Heart right ventricle (tissue), 16 donors: ENCODE results near the gene FCHO1. TPM values are rescaled to one million over a fixed set of nuclear protein-coding genes. Genes with fewer than 3 reads are reported as not detected.

Experiments
- ATAC-seq, 8 donors: fragments of 200-7000 bp; cut with Tn5 transposase; one replicate each; pipeline ENCODE4 v1.9.1; 2020; ENCODE audit warnings: mild to moderate bottlenecking in 8 of 8, moderate library complexity in 8 of 8, moderate number of reproducible peaks in 1 of 8
- DNase-seq, 2 donors: peaks; one replicate each; pipeline ENCODE4 v3.0.0-alpha.2; 2020
- H3K27ac ChIP-seq, 10 donors: fragments of 200-600 bp; sonication (generic) in 2 of 10; one replicate each; pipeline versions ENCODE4 v1.5.0 to v1.8.0; 2020 to 2022; ENCODE audit warnings: mild to moderate bottlenecking in 3 of 10
- H3K27me3 ChIP-seq, 7 donors: fragments of 200-600 bp; one replicate each; pipeline ENCODE4 v1.8.0; 2021 to 2022; ENCODE audit warnings: mild to moderate bottlenecking in 2 of 7
- H3K36me3 ChIP-seq, 9 donors: fragments of 200-600 bp; sonication (generic) in 1 of 9; one replicate each; pipeline versions ENCODE4 v1.5.0 to v1.8.0; 2020 to 2022; ENCODE audit warnings: mild to moderate bottlenecking in 2 of 9
- H3K4me1 ChIP-seq, 9 donors: fragments of 200-600 bp; sonication (generic) in 1 of 9; one replicate each; pipeline versions ENCODE4 v1.5.0 to v1.8.0; 2020 to 2022; ENCODE audit warnings: mild to moderate bottlenecking in 4 of 9
- H3K4me3 ChIP-seq, 10 donors: fragments of 200-600 bp; sonication (generic) in 2 of 10; one replicate each; pipeline versions ENCODE4 v1.5.0 to v1.8.0; 2020 to 2022; ENCODE audit warnings: mild to moderate bottlenecking in 7 of 10, moderate library complexity in 2 of 10
- H3K9me3 ChIP-seq, 11 donors: fragments of 200-600 bp in 10 of 11; sonication (generic) in 2 of 11; one replicate each; pipeline versions ENCODE4 v1.5.0 to v1.8.0; 2013 to 2022; ENCODE audit warnings: mild to moderate bottlenecking in 2 of 11, control low read depth in 1 of 11, moderate library complexity in 1 of 11
- WGBS, 2 donors: extraction: QIAGEN DNeasy Blood & Tissue Kit; methylation state at CpG; one replicate each; pipeline ENCODE4 v1.1.7; 2013; ENCODE audit warnings: inconsistent platforms in 1 of 2; 5-methylcytosine and 5-hydroxymethylcytosine counted together
- intact Hi-C, 10 donors: fragments of 100-400 bp; cut with DNase I; formaldehyde crosslinking; loops; one replicate each; pipeline versions ENCODE4 v1.11.1 to v1.14.2; 2022
- polyA plus RNA-seq, 2 donors: library from polyadenylated mRNA; stranded (reverse); fragments of 200-250 nt; gene quantifications; one replicate each; pipeline ENCODE4 v1.2.3, GENCODE V29; 2013
- total RNA-seq, 10 donors: library from RNA; stranded (reverse); fragmentation: NEBNext Ultra II Directional in 3 of 10; extraction: Animal tissue kit (Norgen Biotek cat#: 25700) in 3 of 10; gene quantifications; one replicate each; pipeline versions ENCODE4 v1.2.1 to v1.2.4, GENCODE V29; 2021 to 2023
- TF ChIP-seq, protein P1 (sequence below), 9 donors: fragments of 200-600 bp; sonication (generic) in 2 of 9; IDR thresholded peaks; one replicate each; pipeline versions ENCODE4 v1.5.0 to v1.8.0; 2021 to 2022; ENCODE audit warnings: antibody characterized with exemption in 9 of 9, mild to moderate bottlenecking in 5 of 9, moderate library complexity in 1 of 9
- donor health status: Arrhythmogenic right ventricular cardiomyopathy.
- donor health status: ischemic (EF 13 %, LVEDD 7.1; RV severe dilation, severe dysfunction).
- donor health status: healthy with polysubstance abuse.
- donor health status: DM: no; HTN: yes; CAD: no.
- donor health status: DM: no; HTN: no; CAD: no.
- donor health status: ischemic (EF 25% LVEDD 6.9; RV normal size, moderate dysfunction).
- donor health status: ischemic (EF 25% LVEDD 5.7; RV mildly dilated, moderate dysfunction).
- donor health status: healthy.
- donor health status: DM: yes; HTN: yes; CAD: no.
- donor health status: Ischemic cardiomyopathy.
- donor health status: ischemic (EF 35%, LVEDD 5.7; RV mildly dilated, moderate dysfunction).
- donor health status: nonischemic (EF 11% LVEDD 7.7; RV severe dilation, severe dysfunction).
- donor health status: DM: yes; HTN: yes; CAD: no.
- donor health status: PGD.
- donor health status: ischemic (EF 29% LVEDD 5.4; RV normal size, mild dysfunction).
- donor health status: nonischemic (EF 23%, LVEDD 6.1; RV moderate dilation, normal function).

The FCHO1 gene
- total and polyA plus RNA-seq, 12 donors: 0.21 to 2.6 (median 0.73) TPM

DNA sequence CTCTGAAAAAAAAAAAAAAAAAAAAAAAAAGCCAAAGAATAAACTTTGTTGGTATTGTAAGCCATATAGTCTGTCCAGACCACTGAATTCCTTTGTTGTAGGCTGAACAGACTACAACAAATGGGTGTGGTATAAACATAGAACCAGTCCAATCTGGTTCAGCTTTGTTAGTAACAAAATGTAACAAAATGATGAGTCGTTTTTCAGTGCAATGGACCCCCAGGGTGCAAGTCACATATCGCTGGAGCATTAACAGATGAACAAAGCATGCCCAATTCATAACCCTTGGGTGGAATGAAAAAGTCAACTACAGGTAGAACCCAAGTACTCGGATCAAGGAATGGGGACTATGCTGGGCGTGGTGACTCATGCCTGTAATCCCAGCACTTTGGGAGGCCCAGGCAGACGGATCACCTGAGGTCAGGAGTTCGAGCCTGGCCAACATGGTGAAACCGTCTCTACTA, 13.6 kb upstream of the FCHO1 start:
- no peak for ATAC-seq
- H3K9me3 ChIP-seq: no peaks in the 10 kb centered on the region
- H3K36me3 ChIP-seq: peaks cover 0 to 58% (median 13%) of the 10 kb centered on the region in 9 donors
- H3K4me1 ChIP-seq: no peaks in the 10 kb centered on the region
- intact Hi-C loops: no loop called here
- H3K27ac ChIP-seq: no peak overlapping the region
- DNase-seq: no peak
- H3K27me3 ChIP-seq: no peaks in the 10 kb centered on the region
- H3K4me3 ChIP-seq: no peak overlapping the region
- TF ChIP-seq, protein P1, sequence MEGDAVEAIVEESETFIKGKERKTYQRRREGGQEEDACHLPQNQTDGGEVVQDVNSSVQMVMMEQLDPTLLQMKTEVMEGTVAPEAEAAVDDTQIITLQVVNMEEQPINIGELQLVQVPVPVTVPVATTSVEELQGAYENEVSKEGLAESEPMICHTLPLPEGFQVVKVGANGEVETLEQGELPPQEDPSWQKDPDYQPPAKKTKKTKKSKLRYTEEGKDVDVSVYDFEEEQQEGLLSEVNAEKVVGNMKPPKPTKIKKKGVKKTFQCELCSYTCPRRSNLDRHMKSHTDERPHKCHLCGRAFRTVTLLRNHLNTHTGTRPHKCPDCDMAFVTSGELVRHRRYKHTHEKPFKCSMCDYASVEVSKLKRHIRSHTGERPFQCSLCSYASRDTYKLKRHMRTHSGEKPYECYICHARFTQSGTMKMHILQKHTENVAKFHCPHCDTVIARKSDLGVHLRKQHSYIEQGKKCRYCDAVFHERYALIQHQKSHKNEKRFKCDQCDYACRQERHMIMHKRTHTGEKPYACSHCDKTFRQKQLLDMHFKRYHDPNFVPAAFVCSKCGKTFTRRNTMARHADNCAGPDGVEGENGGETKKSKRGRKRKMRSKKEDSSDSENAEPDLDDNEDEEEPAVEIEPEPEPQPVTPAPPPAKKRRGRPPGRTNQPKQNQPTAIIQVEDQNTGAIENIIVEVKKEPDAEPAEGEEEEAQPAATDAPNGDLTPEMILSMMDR (IDR thresholded peaks at IDR 0.05): no peak
- WGBS, 2 donors: 91 to 94% methylated on average over 7 of the region's 7 CpGs

DNA sequence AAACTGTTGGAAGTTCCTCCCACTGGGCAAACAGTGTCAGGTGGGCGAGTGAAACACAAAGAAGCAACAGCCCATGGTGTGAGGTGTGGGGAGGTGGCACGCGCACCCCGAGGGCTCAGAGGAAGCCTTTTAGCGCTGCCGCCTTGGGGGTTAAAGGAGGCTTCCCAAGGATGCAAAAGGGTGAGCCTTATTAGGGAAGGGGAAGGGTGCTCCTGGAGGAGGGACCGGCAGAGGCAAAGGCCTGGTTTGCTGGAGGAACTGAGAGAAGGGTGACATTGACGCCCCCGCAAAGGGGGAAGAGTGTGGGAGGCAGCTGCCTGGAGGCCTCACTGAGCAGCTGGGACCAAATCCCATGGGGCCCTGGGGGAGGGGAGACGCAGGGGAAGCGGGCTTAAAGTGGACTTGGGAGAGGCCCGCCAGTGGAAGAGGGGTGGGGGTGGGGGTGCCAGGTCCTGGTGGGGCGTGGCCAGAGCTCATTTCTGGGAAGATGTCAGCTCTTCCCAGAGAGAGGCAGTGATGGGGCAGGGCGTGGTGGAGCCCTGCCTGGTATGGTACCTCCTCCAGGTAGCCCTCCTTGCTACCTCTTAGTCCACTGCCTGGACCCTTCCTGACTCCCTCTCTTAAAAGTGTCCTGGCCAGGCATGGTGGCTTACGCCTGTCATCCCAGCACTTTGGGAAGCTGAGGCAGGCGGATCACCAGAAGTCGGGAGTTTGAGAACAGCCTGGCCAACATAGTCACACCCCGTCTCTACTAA, 12.0 kb upstream of the FCHO1 start:
- H3K36me3 ChIP-seq: peaks cover 0 to 42% (median 4%) of the 10 kb centered on the region in 9 donors
- intact Hi-C loops: no loop called here
- DNase-seq (peak; percentile 26 to 28), ATAC-seq (peak in 5 of 8 donors; percentile 11 to 51 (median 39))
- TF ChIP-seq, protein P1 (IDR thresholded peaks at IDR 0.05): no peak
- no peak overlapping the region for H3K4me3 ChIP-seq
- H3K9me3 ChIP-seq: no peaks in the 10 kb centered on the region
- H3K27ac ChIP-seq: no peak overlapping the region
- 67 to 77% methylated on average over 18 of the region's 18 CpGs for WGBS, 2 donors
- H3K4me1 ChIP-seq: no peaks in the 10 kb centered on the region
- peaks cover 0 to 6% (median 0%) of the 10 kb centered on the region in 7 donors for H3K27me3 ChIP-seq

DNA sequence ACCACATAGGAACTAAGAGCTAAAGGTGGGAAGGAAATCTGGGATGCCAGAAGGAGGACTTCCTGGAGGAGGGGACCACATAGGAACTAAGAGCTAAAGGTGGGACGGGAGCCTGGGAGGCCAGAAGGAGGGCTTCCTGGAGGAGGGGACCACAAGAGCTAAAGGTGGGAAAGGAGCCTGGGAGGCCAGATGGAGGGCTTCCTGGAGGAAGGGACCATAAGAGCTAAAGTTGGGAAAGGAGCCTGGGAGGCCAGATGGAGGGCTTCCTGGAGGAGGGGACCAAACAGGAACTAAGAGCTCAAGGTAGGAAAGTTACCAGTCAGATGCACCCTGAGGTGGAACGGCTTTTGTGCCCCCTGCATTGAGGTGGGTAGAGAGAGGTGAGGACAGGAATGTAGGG, 9.8 kb upstream of the FCHO1 start:
- H3K36me3 ChIP-seq: peaks cover 0 to 21% (median 0%) of the 10 kb centered on the region in 9 donors
- no peak overlapping the region for H3K4me3 ChIP-seq
- DNase-seq (no peak), ATAC-seq (no peak)
- H3K9me3 ChIP-seq: no peaks in the 10 kb centered on the region
- intact Hi-C loops: loop anchor here in 1 of 10 donors (10.0 kb wide), 1 partner anchor 137 kb away; no protein-coding TSS in a partner anchor
- H3K27me3 ChIP-seq: peaks cover 0 to 6% (median 0%) of the 10 kb centered on the region in 7 donors
- TF ChIP-seq, protein P1 (IDR thresholded peaks at IDR 0.05): no peak
- WGBS, 2 donors: 89 to 100% methylated on average over 2 of the region's 2 CpGs
- H3K27ac ChIP-seq: no peak overlapping the region
- peaks cover 0 to 2% (median 0%) of the 10 kb centered on the region in 9 donors for H3K4me1 ChIP-seq

DNA sequence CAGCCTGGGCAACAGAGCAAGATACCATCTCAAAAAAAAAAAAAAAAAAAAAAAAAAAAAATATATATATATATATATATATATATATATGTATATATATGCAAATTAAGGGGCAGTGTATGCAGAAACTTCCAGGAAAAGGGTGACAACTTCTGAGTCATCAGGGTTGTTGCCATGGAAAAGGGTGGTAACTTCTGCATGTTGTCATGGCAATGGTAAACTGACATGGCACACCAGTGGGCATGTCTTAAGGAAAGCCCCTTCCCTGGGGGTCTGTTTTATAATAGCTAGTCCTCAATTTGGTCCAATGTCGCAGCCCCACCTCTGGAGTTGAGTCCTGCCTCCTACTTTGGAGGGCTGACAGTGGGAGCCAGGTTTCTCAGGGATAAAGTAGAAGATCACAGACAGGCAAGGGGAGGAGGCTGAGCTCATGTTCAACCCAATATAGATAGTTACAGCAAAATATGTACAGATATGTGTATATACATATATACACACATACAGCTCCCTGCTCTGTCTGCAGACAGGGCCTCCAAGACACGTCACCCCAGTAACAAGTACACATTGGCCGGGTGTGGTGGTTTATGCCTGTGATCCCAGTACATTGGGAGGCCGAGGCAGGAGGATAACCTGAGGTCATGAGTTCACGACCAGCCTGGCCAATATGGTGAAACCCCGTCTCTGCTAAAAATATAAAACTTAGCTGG, 7.2 kb upstream of the FCHO1 start:
- Histone ChIP-seq H3K36me3 (no peaks in the 10 kb centered on the region), H3K4me3 (no peak overlapping the region), H3K9me3 (no peaks in the 10 kb centered on the region), H3K27ac (no peak overlapping the region), H3K27me3 (peaks cover 0 to 6% (median 0%) of the 10 kb centered on the region in 7 donors), H3K4me1 (peaks cover 0 to 13% (median 10%) of the 10 kb centered on the region in 9 donors)
- DNase-seq: no peak
- intact Hi-C loops: loop anchor here in 1 of 10 donors (10.0 kb wide), 1 partner anchor 139 kb away; no protein-coding TSS in a partner anchor
- no peak for ATAC-seq
- TF ChIP-seq, protein P1 (IDR thresholded peaks at IDR 0.05): no peak
- WGBS, 2 donors: 83% methylated on average over 6 of the region's 6 CpGs
